Stimulated activated memory B cell treated with anti-CD40 and anti-IgM and Interleukin-4, amounts not matched to agents 10 μg/mL and 1 μg/mL and 100 μg/mL, for 72 hours (primary cell): ENCODE measurements around the gene EXOC6.
A peak's percentile ranks its signal among the peaks of the same experiment; 100 is the strongest.
"Not testable (repeated sequence)": the region's sequence is repeated elsewhere in the genome, so short reads cannot be mapped to it uniquely, and the experiment has no call there.

ENCODE experiments used
- ATAC-seq: fragments of 150-1000 bp; cut with Tn5 transposase; 2 replicates; pipeline ENCODE4 v1.10.0; 2021
- H3K27ac Mint-ChIP-seq: one replicate; pipeline ENCODE4 v1.8.0; 2022; ENCODE audit warnings: mild to moderate bottlenecking, mixed read lengths
- H3K27me3 Mint-ChIP-seq: one replicate; pipeline ENCODE4 v1.8.0; 2022; ENCODE audit warnings: mixed read lengths
- H3K36me3 Mint-ChIP-seq: one replicate; pipeline ENCODE4 v1.8.0; 2022; ENCODE audit warnings: mixed read lengths
- H3K4me1 Mint-ChIP-seq: one replicate; pipeline ENCODE4 v1.8.0; 2022; ENCODE audit warnings: mixed read lengths
- H3K4me3 Mint-ChIP-seq: one replicate; pipeline ENCODE4 v1.8.0; 2022; ENCODE audit warnings: mild to moderate bottlenecking, moderate library complexity, mixed read lengths
- H3K9me3 Mint-ChIP-seq: one replicate; pipeline ENCODE4 v1.8.0; 2022; ENCODE audit warnings: mixed read lengths

EXOC6 gene

GRCh38 chr10:92976278-92976677, 128.0 kb downstream of the EXOC6 start:
- H3K27ac Mint-ChIP-seq, H3K4me1 Mint-ChIP-seq, H3K9me3 Mint-ChIP-seq, H3K27me3 Mint-ChIP-seq, H3K4me3 Mint-ChIP-seq, ATAC-seq: not testable (repeated sequence)
- peaks cover 38% of the 10 kb centered on the region for H3K36me3 Mint-ChIP-seq

DNA sequence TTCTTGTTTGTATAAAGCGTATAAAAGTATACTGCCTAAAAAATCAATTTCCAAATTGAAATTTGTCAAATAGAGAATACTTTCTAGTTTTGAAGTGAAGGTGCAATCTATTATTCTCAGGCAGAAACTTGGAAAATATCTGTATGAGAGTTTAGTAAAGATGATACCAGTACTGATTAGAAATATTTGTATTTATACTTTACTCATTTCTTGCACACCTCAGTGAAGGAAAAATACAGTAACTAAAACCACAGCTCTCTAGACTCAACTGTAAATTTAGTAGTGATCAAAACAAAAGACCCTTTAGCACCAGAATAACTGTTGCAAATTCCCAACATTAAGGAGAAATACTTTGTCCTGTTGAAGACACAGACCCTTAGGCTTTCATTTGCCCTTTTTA, 140.9 kb downstream of the EXOC6 start:
- no peak overlapping the region for H3K27ac Mint-ChIP-seq
- no peak overlapping the region for H3K4me3 Mint-ChIP-seq
- no peaks in the 10 kb centered on the region for H3K27me3 Mint-ChIP-seq
- H3K36me3 Mint-ChIP-seq, result peaks cover 29% of the 10 kb centered on the region
- ATAC-seq, result no peak
- no peaks in the 10 kb centered on the region for H3K9me3 Mint-ChIP-seq
- H3K4me1 Mint-ChIP-seq, result no peaks in the 10 kb centered on the region

- Mint-ChIP-seq H3K36me3 (peaks cover 18% of the 10 kb centered on the region), H3K9me3 (no peaks in the 10 kb centered on the region), H3K4me1 (no peaks in the 10 kb centered on the region), H3K27ac (no peak overlapping the region), H3K4me3 (no peak overlapping the region), H3K27me3 (no peaks in the 10 kb centered on the region)
- ATAC-seq, result peak; percentile 16
These were observed 142.3 kb downstream of the EXOC6 start for GRCh38 chr10:92990615-92991014.

- Mint-ChIP-seq H3K36me3 (peaks cover 18% of the 10 kb centered on the region), H3K27me3 (no peaks in the 10 kb centered on the region), H3K9me3 (no peaks in the 10 kb centered on the region), H3K27ac (no peak overlapping the region), H3K4me1 (no peaks in the 10 kb centered on the region), H3K4me3 (no peak overlapping the region)
- ATAC-seq, result no peak
These were observed 143.2 kb downstream of the EXOC6 start for GRCh38 chr10:92991513-92991912.

DNA sequence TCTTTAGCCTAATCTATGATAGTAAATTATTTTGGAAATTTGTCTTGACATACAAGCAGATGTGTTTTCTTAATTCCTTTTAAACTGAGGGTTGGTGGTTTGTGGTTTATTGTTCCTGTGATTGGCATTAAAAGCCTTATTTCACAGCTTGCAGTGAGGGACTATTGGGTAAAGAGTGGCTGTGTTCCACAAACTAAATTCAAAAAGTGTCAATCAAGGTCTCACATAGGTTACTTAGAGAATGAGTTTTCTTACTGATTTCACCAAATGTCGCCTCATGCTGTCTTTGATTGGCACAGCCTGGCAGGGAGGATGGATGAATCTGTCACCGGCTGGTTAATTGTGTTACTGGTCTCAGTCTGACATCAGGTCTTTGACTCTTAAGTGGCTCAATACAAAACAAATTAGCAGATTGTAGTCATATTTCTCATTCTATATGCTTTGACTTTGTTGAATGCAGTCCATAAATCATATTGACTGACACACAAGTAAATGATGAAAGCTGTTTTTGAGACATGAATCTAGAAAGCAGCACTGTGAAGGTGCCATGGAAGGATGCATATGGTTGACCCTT, 145.5 kb downstream of the EXOC6 start:
- H3K4me3 Mint-ChIP-seq, result no peak overlapping the region
- H3K4me1 Mint-ChIP-seq, result no peaks in the 10 kb centered on the region
- H3K27me3 Mint-ChIP-seq, result no peaks in the 10 kb centered on the region
- H3K27ac Mint-ChIP-seq, result no peak overlapping the region
- peaks cover 8% of the 10 kb centered on the region for H3K36me3 Mint-ChIP-seq
- H3K9me3 Mint-ChIP-seq, result no peaks in the 10 kb centered on the region
- no peak for ATAC-seq

DNA sequence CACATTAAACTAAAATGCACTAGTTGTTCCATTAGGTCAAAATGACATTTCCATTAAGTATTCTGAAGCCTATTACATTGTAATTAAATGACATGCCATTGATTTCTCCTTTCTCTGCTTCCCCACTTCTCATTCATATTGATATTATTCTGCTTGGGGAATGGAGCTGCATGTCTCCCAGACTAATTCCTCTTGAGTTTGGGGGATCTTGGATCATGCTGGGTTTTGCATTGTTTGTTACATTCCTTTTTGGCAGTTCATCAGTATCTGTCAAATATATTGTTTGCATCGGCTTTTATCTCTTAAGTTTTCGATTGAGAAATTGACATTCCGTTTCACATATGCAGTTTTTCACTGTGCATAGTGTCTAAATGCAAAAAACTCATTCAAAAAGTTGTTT, 147.2 kb downstream of the EXOC6 start:
- Mint-ChIP-seq H3K4me3 (no peak overlapping the region), H3K9me3 (no peaks in the 10 kb centered on the region), H3K4me1 (no peaks in the 10 kb centered on the region), H3K27ac (no peak overlapping the region), H3K36me3 (peaks cover 6% of the 10 kb centered on the region), H3K27me3 (no peaks in the 10 kb centered on the region)
- ATAC-seq, result no peak

DNA sequence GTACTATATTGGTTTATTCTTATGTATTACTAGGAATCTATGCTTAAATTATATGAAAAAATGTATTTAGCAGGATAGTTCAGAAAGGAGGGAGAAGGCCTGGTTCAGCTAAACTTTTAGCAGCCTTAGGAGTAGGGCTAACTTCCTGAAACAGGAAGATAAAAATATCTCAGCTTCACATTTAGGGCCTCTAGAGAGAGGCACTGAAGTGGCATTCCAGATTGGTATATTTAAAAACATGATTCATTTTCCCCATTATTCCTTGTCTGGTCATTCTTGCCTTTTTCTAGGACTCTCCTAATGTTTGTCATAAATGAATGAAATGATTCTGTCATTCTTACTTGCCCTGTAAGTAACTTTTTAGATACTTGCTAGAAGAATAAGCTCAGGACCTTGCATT, 149.3 kb downstream of the EXOC6 start:
- no peaks in the 10 kb centered on the region for H3K36me3 Mint-ChIP-seq
- ATAC-seq, result no peak
- no peaks in the 10 kb centered on the region for H3K4me1 Mint-ChIP-seq
- H3K9me3 Mint-ChIP-seq, result no peaks in the 10 kb centered on the region
- H3K4me3 Mint-ChIP-seq, result no peak overlapping the region
- H3K27me3 Mint-ChIP-seq, result no peaks in the 10 kb centered on the region
- no peak overlapping the region for H3K27ac Mint-ChIP-seq

GRCh38 chr10:92999191-92999590, 150.9 kb downstream of the EXOC6 start:
- Mint-ChIP-seq H3K4me1 (no peaks in the 10 kb centered on the region), H3K9me3 (no peaks in the 10 kb centered on the region), H3K4me3 (no peak overlapping the region), H3K27me3 (no peaks in the 10 kb centered on the region), H3K27ac (no peak overlapping the region), H3K36me3 (peaks cover 8% of the 10 kb centered on the region)
- no peak for ATAC-seq

GRCh38 chr10:93006435-93007039, 158.2 kb downstream of the EXOC6 start:
- Mint-ChIP-seq H3K4me3 (no peak overlapping the region), H3K27ac (no peak overlapping the region)
- ATAC-seq, result no peak

GRCh38 chr10:93015722-93016121, 167.4 kb downstream of the EXOC6 start:
- H3K27ac Mint-ChIP-seq, result no peak overlapping the region
- no peak for ATAC-seq
- H3K36me3 Mint-ChIP-seq, result peaks cover 28% of the 10 kb centered on the region
- no peak overlapping the region for H3K4me3 Mint-ChIP-seq
- no peaks in the 10 kb centered on the region for H3K27me3 Mint-ChIP-seq
- no peaks in the 10 kb centered on the region for H3K9me3 Mint-ChIP-seq
- no peaks in the 10 kb centered on the region for H3K4me1 Mint-ChIP-seq

More at GRCh38 chr10:93006435-93007039, 158.2 kb downstream of the EXOC6 start:
- no peaks in the 10 kb centered on the region for H3K9me3 Mint-ChIP-seq
- no peaks in the 10 kb centered on the region for H3K27me3 Mint-ChIP-seq
- H3K4me1 Mint-ChIP-seq, result no peaks in the 10 kb centered on the region
- H3K36me3 Mint-ChIP-seq, result peaks cover 22% of the 10 kb centered on the region

GRCh38 chr10:93023013-93023650, 174.8 kb downstream of the EXOC6 start:
- no peak for ATAC-seq
- Mint-ChIP-seq H3K4me1 (no peaks in the 10 kb centered on the region), H3K36me3 (peaks cover 43% of the 10 kb centered on the region), H3K9me3 (no peaks in the 10 kb centered on the region), H3K27me3 (no peaks in the 10 kb centered on the region), H3K27ac (no peak overlapping the region), H3K4me3 (no peak overlapping the region)

DNA sequence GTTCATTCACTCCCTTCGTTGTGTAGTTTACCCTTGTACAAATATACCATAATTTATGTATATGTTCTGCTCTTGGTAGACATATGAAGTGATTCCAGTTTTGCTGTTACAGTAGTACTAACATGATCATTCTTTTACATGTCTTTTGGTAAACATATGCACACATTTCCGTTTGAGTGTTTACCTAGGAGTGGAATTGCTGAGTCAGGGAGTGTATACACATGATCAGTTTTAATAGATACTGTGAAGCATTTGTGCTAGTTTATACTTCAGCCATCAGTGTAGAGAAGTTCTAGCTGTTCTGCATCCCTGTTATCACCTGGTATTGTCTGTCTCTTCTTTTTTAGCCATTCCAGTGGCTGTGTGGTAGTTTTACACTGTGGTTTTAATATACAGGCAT, 177.8 kb downstream of the EXOC6 start:
- no peaks in the 10 kb centered on the region for H3K27me3 Mint-ChIP-seq
- H3K36me3 Mint-ChIP-seq, result peaks cover 38% of the 10 kb centered on the region
- ATAC-seq, result no peak
- no peak overlapping the region for H3K27ac Mint-ChIP-seq
- H3K9me3 Mint-ChIP-seq, result no peaks in the 10 kb centered on the region
- no peaks in the 10 kb centered on the region for H3K4me1 Mint-ChIP-seq
- no peak overlapping the region for H3K4me3 Mint-ChIP-seq

DNA sequence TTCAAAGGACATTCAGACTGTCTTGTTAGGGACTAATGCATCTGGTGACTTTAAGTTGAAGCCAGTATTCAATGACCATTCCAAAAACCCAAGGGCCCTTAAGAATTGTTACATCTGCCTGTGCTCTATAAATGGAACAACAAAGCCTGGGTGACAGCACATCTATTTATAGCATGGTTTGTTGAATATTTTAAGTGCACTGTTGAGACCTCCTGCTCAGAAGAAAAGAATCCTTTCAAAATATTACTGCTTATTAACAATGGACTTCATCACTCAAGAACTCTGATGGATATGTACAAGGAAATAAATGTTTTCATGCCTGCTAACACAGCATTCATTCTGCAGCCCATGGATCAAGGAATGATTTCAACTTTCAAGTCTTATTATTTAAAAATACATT, 179.2 kb downstream of the EXOC6 start:
- ATAC-seq, result no peak
- peaks cover 37% of the 10 kb centered on the region for H3K36me3 Mint-ChIP-seq
- H3K4me3 Mint-ChIP-seq, result no peak overlapping the region
- no peaks in the 10 kb centered on the region for H3K27me3 Mint-ChIP-seq
- H3K27ac Mint-ChIP-seq, result no peak overlapping the region
- H3K9me3 Mint-ChIP-seq, result no peaks in the 10 kb centered on the region
- H3K4me1 Mint-ChIP-seq, result no peaks in the 10 kb centered on the region

GRCh38 chr10:93028883-93029282, 180.6 kb downstream of the EXOC6 start:
- Mint-ChIP-seq H3K27ac (no peak overlapping the region), H3K27me3 (no peaks in the 10 kb centered on the region), H3K4me3 (no peak overlapping the region), H3K4me1 (no peaks in the 10 kb centered on the region), H3K36me3 (peaks cover 37% of the 10 kb centered on the region), H3K9me3 (no peaks in the 10 kb centered on the region)
- ATAC-seq, result no peak

GRCh38 chr10:93030409-93030808, 182.1 kb downstream of the EXOC6 start:
- ATAC-seq, result no peak
- Mint-ChIP-seq H3K27me3 (no peaks in the 10 kb centered on the region), H3K36me3 (peaks cover 31% of the 10 kb centered on the region), H3K9me3 (no peaks in the 10 kb centered on the region), H3K4me1 (no peaks in the 10 kb centered on the region), H3K27ac (no peak overlapping the region), H3K4me3 (no peak overlapping the region)

GRCh38 chr10:93032105-93032808, 183.9 kb downstream of the EXOC6 start:
- Mint-ChIP-seq H3K9me3 (no peaks in the 10 kb centered on the region), H3K36me3 (peaks cover 12% of the 10 kb centered on the region), H3K4me1 (no peaks in the 10 kb centered on the region), H3K4me3 (no peak overlapping the region), H3K27me3 (no peaks in the 10 kb centered on the region), H3K27ac (no peak overlapping the region)
- ATAC-seq, result no peak
